BLaER1 treated with 17β-estradiol and CSF1 and Interleukin-3, amounts not matched to agents 10 nM and 100 nM (cell line): Measurements from ENCODE around the gene HIPK3.
"Not testable (repeated sequence)": the region's sequence is repeated elsewhere in the genome, so short reads cannot be mapped to it uniquely, and the experiment has no call there.

ENCODE experiments used
- H3K27ac ChIP-seq, 11 experiments: shearing (Covaris generic); formaldehyde crosslinking; 2 replicates each; pipeline ENCODE4 v1.8.1; 2022
- H3K27me3 ChIP-seq, 11 experiments: shearing (Covaris generic); formaldehyde crosslinking; 2 replicates each; pipeline ENCODE4 v1.8.1; 2022
- H3K36me3 ChIP-seq, 11 experiments: shearing (Covaris generic); formaldehyde crosslinking; 2 replicates each; pipeline ENCODE4 v1.8.1; 2022
- H3K4me1 ChIP-seq, 10 experiments: shearing (Covaris generic); formaldehyde crosslinking; 2 replicates each; pipeline ENCODE4 v1.8.1; 2022
- H3K4me2 ChIP-seq, 11 experiments: shearing (Covaris generic); formaldehyde crosslinking; 2 replicates each; pipeline ENCODE4 v1.8.1; 2022
- H3K4me3 ChIP-seq, 10 experiments: shearing (Covaris generic); formaldehyde crosslinking; 2 replicates each; pipeline ENCODE4 v1.8.1; 2022
- H3K9ac ChIP-seq, 11 experiments: shearing (Covaris generic); formaldehyde crosslinking; 2 replicates each; pipeline ENCODE4 v1.8.1; 2022
- H3K9me3 ChIP-seq, 11 experiments: shearing (Covaris generic); formaldehyde crosslinking; replicated peaks in 1 of 11; 2 replicates each; pipeline ENCODE4 v1.8.1; 2022
- H4K20me1 ChIP-seq, 11 experiments: shearing (Covaris generic); formaldehyde crosslinking; 2 replicates each; pipeline ENCODE4 v1.8.1; 2022
- Cebpa-rat ChIP-seq, 11 experiments: shearing (Covaris generic); IDR thresholded peaks; 2 replicates each; pipeline ENCODE4 v1.8.1; 2022

Gene HIPK3

GRCh38 chr11:33296695-33297094 lies 39.5 kb downstream of the HIPK3 start:
- Histone ChIP-seq H3K9me3 (peaks cover 0 to 54% (median 45%) of the 10 kb centered on the region in 11 experiments; a peak in 16 of 22 replicates), H3K27ac (no peak overlapping the region), H3K4me2 (no peak overlapping the region), H3K4me1 (peaks cover 0 to 9% (median 0%) of the 10 kb centered on the region in 10 experiments; a peak in 3 of 20 replicates), H3K27me3 (no peaks in the 10 kb centered on the region), H4K20me1 (peaks cover 48 to 100% (median 97%) of the 10 kb centered on the region in 11 experiments), H3K4me3 (no peak overlapping the region), H3K9ac (no peak overlapping the region), H3K36me3 (peaks cover 83 to 100% (median 96%) of the 10 kb centered on the region in 11 experiments)
- TF ChIP-seq Cebpa-rat (IDR thresholded peaks at IDR 0.05), result no peak

GRCh38 chr11:33303541-33303940 lies 46.4 kb downstream of the HIPK3 start:
- Histone ChIP-seq H3K27ac (no peak overlapping the region), H3K4me3 (no peak overlapping the region), H3K9ac (no peak overlapping the region), H4K20me1 (peaks cover 84 to 100% (median 98%) of the 10 kb centered on the region in 11 experiments), H3K4me2 (no peak overlapping the region), H3K27me3 (no peaks in the 10 kb centered on the region), H3K9me3 (peaks cover 0 to 9% (median 0%) of the 10 kb centered on the region in 11 experiments; a peak in 7 of 22 replicates), H3K36me3 (peaks cover 31 to 95% (median 72%) of the 10 kb centered on the region in 11 experiments), H3K4me1 (peaks cover 0 to 12% (median 0%) of the 10 kb centered on the region in 10 experiments; a peak in 2 of 20 replicates)
- TF ChIP-seq Cebpa-rat (IDR thresholded peaks at IDR 0.05), result no peak

GRCh38 chr11:33306821-33307220 lies 49.6 kb downstream of the HIPK3 start:
- peaks cover 87 to 100% (median 98%) of the 10 kb centered on the region in 11 experiments for H4K20me1 ChIP-seq
- H3K4me2 ChIP-seq, H3K27me3 ChIP-seq, H3K27ac ChIP-seq, H3K9me3 ChIP-seq, H3K9ac ChIP-seq, H3K4me3 ChIP-seq: not testable (repeated sequence)
- H3K36me3 ChIP-seq, result peaks cover 22 to 93% (median 66%) of the 10 kb centered on the region in 11 experiments; a peak in 21 of 22 replicates
- H3K4me1 ChIP-seq, result peaks cover 9 to 44% (median 15%) of the 10 kb centered on the region in 10 experiments; a peak in 17 of 20 replicates

- TF ChIP-seq Cebpa-rat (IDR thresholded peaks at IDR 0.05), result no peak
- no peak overlapping the region for H3K4me2 ChIP-seq
Observed at GRCh38 chr11:33307984-33308383, 50.8 kb downstream of the HIPK3 start.

GRCh38 chr11:33309118-33309517 lies 51.9 kb downstream of the HIPK3 start:
- Histone ChIP-seq H4K20me1 (peaks cover 89 to 100% (median 98%) of the 10 kb centered on the region in 11 experiments), H3K9ac (no peak overlapping the region), H3K27me3 (no peaks in the 10 kb centered on the region), H3K36me3 (peaks cover 27 to 78% (median 61%) of the 10 kb centered on the region in 11 experiments), H3K4me1 (peaks cover 9 to 61% (median 15%) of the 10 kb centered on the region in 10 experiments; a peak in 17 of 20 replicates), H3K27ac (no peak overlapping the region), H3K9me3 (peaks cover 0 to 5% (median 0%) of the 10 kb centered on the region in 11 experiments; a peak in 1 of 22 replicates), H3K4me2 (peak overlapping the region in 1 of 11 experiments; percentile 3; a peak in 1 of 22 replicates), H3K4me3 (no peak overlapping the region)
- TF ChIP-seq Cebpa-rat (IDR thresholded peaks at IDR 0.05), result no peak

More at GRCh38 chr11:33307984-33308383, 50.8 kb downstream of the HIPK3 start:
- Histone ChIP-seq H3K27me3 (no peaks in the 10 kb centered on the region), H4K20me1 (peaks cover 89 to 100% (median 98%) of the 10 kb centered on the region in 11 experiments), H3K9me3 (peaks cover 0 to 5% (median 0%) of the 10 kb centered on the region in 11 experiments; a peak in 1 of 22 replicates), H3K4me1 (peaks cover 9 to 51% (median 15%) of the 10 kb centered on the region in 10 experiments; a peak in 17 of 20 replicates), H3K36me3 (peaks cover 22 to 83% (median 57%) of the 10 kb centered on the region in 11 experiments; a peak in 21 of 22 replicates), H3K9ac (no peak overlapping the region), H3K4me3 (no peak overlapping the region), H3K27ac (no peak overlapping the region)

GRCh38 chr11:33310720-33311500 lies 53.7 kb downstream of the HIPK3 start:
- no peak for TF ChIP-seq Cebpa-rat (IDR thresholded peaks at IDR 0.05)
- 0 out of 22 replicates have a peak overlapping the region, but pooled peaks of 4 of the 11 experiments have one; percentile 3 to 9 (median 8) for H3K27ac ChIP-seq
- peaks cover 87 to 100% (median 98%) of the 10 kb centered on the region in 11 experiments for H4K20me1 ChIP-seq

GRCh38 chr11:33311680-33312079 lies 54.5 kb downstream of the HIPK3 start:
- Histone ChIP-seq H3K36me3 (peaks cover 30 to 83% (median 63%) of the 10 kb centered on the region in 11 experiments), H3K9me3 (peaks cover 0 to 4% (median 0%) of the 10 kb centered on the region in 11 experiments; a peak in 1 of 22 replicates), H3K4me3 (no peak overlapping the region), H3K4me1 (peaks cover 9 to 77% (median 20%) of the 10 kb centered on the region in 10 experiments; a peak in 17 of 20 replicates), H3K27ac (no peak overlapping the region), H3K27me3 (no peaks in the 10 kb centered on the region), H3K9ac (0 out of 22 replicates have a peak overlapping the region, but pooled peaks of 1 of the 11 experiments have one; percentile 25), H4K20me1 (peaks cover 89 to 100% (median 100%) of the 10 kb centered on the region in 11 experiments), H3K4me2 (no peak overlapping the region)
- no peak for TF ChIP-seq Cebpa-rat (IDR thresholded peaks at IDR 0.05)

More at GRCh38 chr11:33310720-33311500, 53.7 kb downstream of the HIPK3 start:
- Histone ChIP-seq H3K4me2 (peak overlapping the region in 7 of 11 experiments; percentile 21 to 43 (median 31); a peak in 12 of 22 replicates), H3K27me3 (no peaks in the 10 kb centered on the region), H3K9ac (no peak overlapping the region), H3K4me1 (peaks cover 9 to 72% (median 20%) of the 10 kb centered on the region in 10 experiments; a peak in 17 of 20 replicates), H3K4me3 (no peak overlapping the region), H3K9me3 (peaks cover 0 to 5% (median 0%) of the 10 kb centered on the region in 11 experiments; a peak in 1 of 22 replicates), H3K36me3 (peaks cover 31 to 78% (median 59%) of the 10 kb centered on the region in 11 experiments)

- TF ChIP-seq Cebpa-rat (IDR thresholded peaks at IDR 0.05), result no peak
- H3K4me3 ChIP-seq, result no peak overlapping the region
- peaks cover 90 to 100% (median 100%) of the 10 kb centered on the region in 11 experiments for H4K20me1 ChIP-seq
- H3K4me2 ChIP-seq, result no peak overlapping the region
- no peak overlapping the region for H3K9ac ChIP-seq
- H3K27ac ChIP-seq, result no peak overlapping the region
- no peaks in the 10 kb centered on the region for H3K9me3 ChIP-seq
- H3K4me1 ChIP-seq, result peaks cover 12 to 90% (median 18%) of the 10 kb centered on the region in 10 experiments; a peak in 19 of 20 replicates
- no peaks in the 10 kb centered on the region for H3K27me3 ChIP-seq
- peaks cover 19 to 66% (median 52%) of the 10 kb centered on the region in 11 experiments for H3K36me3 ChIP-seq
Observed at GRCh38 chr11:33315822-33316221, 58.6 kb downstream of the HIPK3 start.

GRCh38 chr11:33317662-33318061 lies 60.5 kb downstream of the HIPK3 start:
- Histone ChIP-seq H3K27ac (no peak overlapping the region), H3K36me3 (peaks cover 9 to 54% (median 41%) of the 10 kb centered on the region in 11 experiments; a peak in 21 of 22 replicates), H3K4me3 (no peak overlapping the region), H4K20me1 (peaks cover 90 to 100% (median 100%) of the 10 kb centered on the region in 11 experiments), H3K4me1 (peaks cover 19 to 90% (median 25%) of the 10 kb centered on the region in 10 experiments), H3K27me3 (no peaks in the 10 kb centered on the region), H3K4me2 (peak overlapping the region in 2 of 11 experiments; percentile 37 to 42; a peak in 3 of 22 replicates), H3K9me3 (no peaks in the 10 kb centered on the region), H3K9ac (no peak overlapping the region)
- TF ChIP-seq Cebpa-rat (IDR thresholded peaks at IDR 0.05), result no peak
